Stomach (tissue), 9 donors: ENCODE measurements around the gene TREX2. TPM values are rescaled to one million over a fixed set of nuclear protein-coding genes. Genes with fewer than 3 reads are reported as not detected.

ENCODE experiments used
- DNase-seq, 2 donors: peaks; one replicate each; pipeline versions ENCODE4 v3.0.0 to v3.0.0-alpha.2; 2013 to 2019
- H3K27ac ChIP-seq, 5 donors: fragments of 200-600 bp in 4 of 5; sonication (generic) in 4 of 5; one replicate each; pipeline ENCODE4 v1.5.1; 2013 to 2019; ENCODE audit warnings: mild to moderate bottlenecking in 1 of 5, moderate library complexity in 1 of 5
- H3K27me3 ChIP-seq, 3 donors: fragments of 200-600 bp; sonication (generic); one replicate each; pipeline ENCODE4 v1.5.1; 2017 to 2019; ENCODE audit warnings: mixed run types in 1 of 3
- H3K36me3 ChIP-seq, 4 donors: fragments of 200-600 bp; sonication (generic); 1 replicate in 3 of 4; 2 replicates in 1 of 4; pipeline ENCODE4 v1.5.1; 2016 to 2019
- H3K4me1 ChIP-seq, 4 donors: fragments of 200-600 bp; sonication (generic); one replicate each; pipeline ENCODE4 v1.5.1; 2016 to 2019
- H3K4me3 ChIP-seq, 4 donors: fragments of 200-600 bp; sonication (generic) in 3 of 4; one replicate each; pipeline ENCODE4 v1.5.1; 2016 to 2019; ENCODE audit warnings: mild to moderate bottlenecking in 1 of 4
- H3K9me3 ChIP-seq, 4 donors: fragments of 200-600 bp; sonication (generic); one replicate each; pipeline ENCODE4 v1.5.1; 2016 to 2019
- EP300 ChIP-seq: sonication (generic); formaldehyde crosslinking; IDR thresholded peaks from one replicate; pipeline ENCODE4 v1.6.1; 2017; ENCODE audit warnings: antibody characterized with exemption
- POLR2A ChIP-seq, 4 donors: fragments of 450-650 bp; IDR thresholded peaks; one replicate each; pipeline ENCODE4 v1.6.1; 2016; ENCODE audit warnings: antibody characterized with exemption in 4 of 4, control low read depth in 2 of 4, mild to moderate bottlenecking in 1 of 4, moderate library complexity in 1 of 4
- POLR2AphosphoS5 ChIP-seq, 3 donors: sonication (generic); formaldehyde crosslinking; IDR thresholded peaks; one replicate each; pipeline ENCODE4 v1.6.1; 2016; ENCODE audit warnings: antibody characterized with exemption in 3 of 3
- WGBS, 5 donors: extraction: QIAGEN DNeasy Blood & Tissue Kit in 3 of 5; methylation state at CpG; one replicate each; pipeline versions ENCODE4 v1.1.5 to v1.1.7; 2013 to 2018; 5-methylcytosine and 5-hydroxymethylcytosine counted together
- intact Hi-C: fragments of 100-400 bp; cut with DNase I; formaldehyde crosslinking; loops from one replicate; pipeline ENCODE4 v1.15.1; 2023; ENCODE audit warnings: low total_unique reads
- polyA plus RNA-seq, 3 donors: library from polyadenylated mRNA; stranded (reverse); fragments of 200-250 nt; gene quantifications; one replicate each; pipeline ENCODE4 v1.2.3, GENCODE V29; 2013
- total RNA-seq, 5 donors: library from RNA; depleted of rRNA; stranded (reverse); fragments of >200 nt; gene quantifications; one replicate each; pipeline versions ENCODE4 v1.1.0 to v1.2.3, GENCODE V29; 2014 to 2016
- TF ChIP-seq, protein P1 (sequence below), 7 experiments: fragments of 450-650 bp in 4 of 7; fragments of 200-600 bp in 3 of 7; sonication (generic) in 3 of 7; IDR thresholded peaks; one replicate each; pipeline ENCODE4 v1.5.1; 2016 to 2019; ENCODE audit warnings: antibody characterized with exemption in 7 of 7, control low read depth in 2 of 7, mild to moderate bottlenecking in 1 of 7
- donor health status: healthy with polysubstance abuse.
- donor health status: Bipolar disorder and iron deficiency.
- donor health status: healthy.

The TREX2 gene
- total and polyA plus RNA-seq, 8 donors = 0.62 to 13.3 (median 2.2) TPM; not detected in 3

DNA sequence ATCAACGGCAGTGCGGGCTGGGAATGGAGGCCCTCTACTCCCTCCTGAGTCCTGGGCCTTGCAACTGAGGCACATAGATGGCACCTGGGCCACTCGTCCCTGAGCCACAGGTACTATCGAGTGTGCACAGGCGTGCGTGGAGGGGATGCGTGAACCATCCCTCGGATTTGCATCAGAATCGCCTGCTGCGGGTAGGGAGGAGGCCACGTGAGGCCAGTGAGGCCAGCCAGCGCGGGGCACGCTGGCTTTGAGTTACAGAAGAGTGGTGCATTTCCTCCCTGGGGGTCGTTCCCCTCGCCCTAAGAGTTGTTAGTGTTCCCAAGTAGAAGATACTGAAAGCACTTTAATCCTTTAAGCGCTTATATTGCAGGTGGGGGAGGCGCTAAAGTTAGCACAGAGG lies 24.0 kb downstream of the TREX2 start:
- no peak overlapping the region for H3K27ac ChIP-seq
- TF ChIP-seq, protein P1, sequence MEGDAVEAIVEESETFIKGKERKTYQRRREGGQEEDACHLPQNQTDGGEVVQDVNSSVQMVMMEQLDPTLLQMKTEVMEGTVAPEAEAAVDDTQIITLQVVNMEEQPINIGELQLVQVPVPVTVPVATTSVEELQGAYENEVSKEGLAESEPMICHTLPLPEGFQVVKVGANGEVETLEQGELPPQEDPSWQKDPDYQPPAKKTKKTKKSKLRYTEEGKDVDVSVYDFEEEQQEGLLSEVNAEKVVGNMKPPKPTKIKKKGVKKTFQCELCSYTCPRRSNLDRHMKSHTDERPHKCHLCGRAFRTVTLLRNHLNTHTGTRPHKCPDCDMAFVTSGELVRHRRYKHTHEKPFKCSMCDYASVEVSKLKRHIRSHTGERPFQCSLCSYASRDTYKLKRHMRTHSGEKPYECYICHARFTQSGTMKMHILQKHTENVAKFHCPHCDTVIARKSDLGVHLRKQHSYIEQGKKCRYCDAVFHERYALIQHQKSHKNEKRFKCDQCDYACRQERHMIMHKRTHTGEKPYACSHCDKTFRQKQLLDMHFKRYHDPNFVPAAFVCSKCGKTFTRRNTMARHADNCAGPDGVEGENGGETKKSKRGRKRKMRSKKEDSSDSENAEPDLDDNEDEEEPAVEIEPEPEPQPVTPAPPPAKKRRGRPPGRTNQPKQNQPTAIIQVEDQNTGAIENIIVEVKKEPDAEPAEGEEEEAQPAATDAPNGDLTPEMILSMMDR (IDR thresholded peaks at IDR 0.05) = no peak
- TF ChIP-seq POLR2A (IDR thresholded peaks at IDR 0.05) (no peak), EP300 (no peak), POLR2AphosphoS5 (IDR thresholded peaks at IDR 0.05) (no peak)
- 90 to 93% (median 92%) methylated on average over 5 to 18 of the region's 18 CpGs for WGBS, 5 donors
- H3K27me3 ChIP-seq = peaks cover 0 to 3% (median 0%) of the 10 kb centered on the region in 3 donors
- H3K36me3 ChIP-seq = peaks cover 0 to 11% (median 4%) of the 10 kb centered on the region in 4 donors
- H3K9me3 ChIP-seq = no peaks in the 10 kb centered on the region
- DNase-seq = no peak
- no peaks in the 10 kb centered on the region for H3K4me1 ChIP-seq
- no peak overlapping the region for H3K4me3 ChIP-seq
- intact Hi-C loops = no loop called here

DNA sequence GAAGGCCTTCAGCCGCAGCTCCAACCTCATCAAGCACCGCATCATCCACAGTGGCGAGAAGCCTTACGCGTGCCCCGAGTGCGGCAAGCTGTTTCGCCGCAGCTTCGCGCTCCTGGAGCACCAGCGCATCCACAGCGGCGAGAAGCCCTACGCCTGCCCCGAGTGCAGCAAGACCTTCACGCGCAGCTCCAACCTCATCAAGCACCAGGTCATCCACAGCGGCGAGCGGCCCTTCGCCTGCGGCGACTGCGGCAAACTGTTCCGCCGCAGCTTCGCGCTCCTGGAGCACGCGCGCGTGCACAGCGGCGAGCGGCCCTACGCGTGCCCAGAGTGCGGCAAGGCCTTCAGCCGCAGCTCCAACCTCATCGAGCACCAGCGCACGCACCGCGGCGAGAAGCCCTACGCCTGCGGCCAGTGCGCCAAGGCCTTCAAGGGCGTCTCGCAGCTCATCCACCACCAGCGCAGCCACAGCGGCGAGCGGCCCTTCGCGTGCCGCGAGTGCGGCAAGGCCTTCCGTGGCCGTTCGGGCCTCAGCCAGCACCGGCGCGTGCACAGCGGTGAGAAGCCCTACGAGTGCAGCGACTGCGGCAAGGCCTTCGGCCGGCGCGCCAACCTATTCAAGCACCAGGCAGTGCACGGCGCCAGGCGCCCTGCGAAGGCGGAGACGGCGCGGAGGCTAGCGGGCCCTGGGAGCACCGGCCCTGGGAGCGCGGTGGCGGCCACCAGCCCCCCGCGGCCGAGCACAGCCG lies 24.8 kb downstream of the TREX2 start:
- intact Hi-C loops = no loop called here
- WGBS, 5 donors = 89 to 95% (median 93%) methylated on average over 35 to 88 of the region's 91 CpGs

DNA sequence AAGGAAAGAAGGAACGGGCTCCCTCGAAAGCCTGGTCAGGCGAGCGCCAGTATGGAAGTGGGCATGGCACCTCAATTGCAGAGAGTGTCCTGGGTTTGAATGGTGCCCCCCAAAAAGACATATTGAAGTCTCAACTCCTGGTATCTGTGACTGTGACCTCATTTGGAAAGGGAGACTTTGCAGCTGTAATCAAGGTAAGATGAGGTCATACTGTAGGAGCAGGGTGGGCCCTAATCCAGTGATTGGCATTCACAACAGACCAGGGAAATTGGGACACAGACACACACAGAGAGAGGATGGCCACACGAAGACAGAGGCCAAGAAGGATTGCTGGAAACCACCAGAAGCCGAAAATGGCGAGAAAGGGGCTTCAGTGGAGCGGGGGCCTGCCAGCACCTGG lies 28.2 kb downstream of the TREX2 start:
- WGBS, 5 donors = 76 to 95% (median 88%) methylated on average over 8 of the region's 8 CpGs
- Histone ChIP-seq H3K27ac (no peak overlapping the region), H3K4me1 (peaks cover 0 to 8% (median 0%) of the 10 kb centered on the region in 4 donors), H3K27me3 (peaks cover 0 to 3% (median 0%) of the 10 kb centered on the region in 3 donors), H3K36me3 (peaks cover 0 to 11% (median 4%) of the 10 kb centered on the region in 4 donors), H3K9me3 (no peaks in the 10 kb centered on the region), H3K4me3 (no peak overlapping the region)
- no peak for DNase-seq
- intact Hi-C loops = no loop called here
- TF ChIP-seq POLR2AphosphoS5 (IDR thresholded peaks at IDR 0.05) = no peak

More for the DNA sequence above, 24.8 kb downstream of the TREX2 start:
- Histone ChIP-seq H3K4me1 (no peaks in the 10 kb centered on the region), H3K9me3 (no peaks in the 10 kb centered on the region), H3K36me3 (peaks cover 0 to 11% (median 4%) of the 10 kb centered on the region in 4 donors), H3K27me3 (no peaks in the 10 kb centered on the region), H3K4me3 (no peak overlapping the region), H3K27ac (no peak overlapping the region)
- TF ChIP-seq, protein P1 (IDR thresholded peaks at IDR 0.05) = no peak
- TF ChIP-seq POLR2AphosphoS5 (IDR thresholded peaks at IDR 0.05) (no peak), POLR2A (IDR thresholded peaks at IDR 0.05) (no peak), EP300 (no peak)
- DNase-seq = no peak

DNA sequence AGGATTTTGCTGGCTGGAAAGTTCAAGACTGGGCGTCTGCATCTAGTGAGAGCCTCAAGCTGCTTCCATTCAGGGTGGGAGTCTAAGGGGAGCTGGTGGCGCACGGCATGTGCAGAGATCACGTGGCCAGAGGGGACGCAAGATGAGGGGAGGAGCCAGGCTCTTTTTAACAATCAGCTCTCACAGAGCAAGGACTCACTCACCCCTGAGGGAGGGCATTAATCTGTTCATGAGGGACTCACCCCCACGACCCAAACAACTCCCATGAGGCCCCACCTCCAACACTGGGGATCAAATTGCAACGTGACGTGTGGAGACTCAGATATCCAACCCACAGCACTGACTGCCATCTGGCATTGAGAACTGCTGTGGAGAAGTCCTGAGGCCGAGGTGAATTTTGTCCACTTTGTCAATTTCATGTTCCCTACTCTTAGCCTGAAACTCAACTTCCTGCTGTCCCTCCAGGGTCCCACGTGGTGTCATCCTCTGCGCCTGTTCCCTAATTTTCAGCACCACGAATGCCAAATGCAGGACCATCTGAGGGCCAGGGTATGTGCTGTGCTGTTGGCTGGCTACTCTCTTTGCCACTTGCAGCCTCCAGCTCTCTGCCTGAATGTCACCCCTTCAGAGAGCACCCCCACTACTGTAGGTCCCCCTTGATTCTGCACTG lies 28.9 kb downstream of the TREX2 start:
- peaks cover 0 to 6% (median 0%) of the 10 kb centered on the region in 3 donors for H3K27me3 ChIP-seq
- TF ChIP-seq POLR2A (IDR thresholded peaks at IDR 0.05) (no peak), POLR2AphosphoS5 (IDR thresholded peaks at IDR 0.05) (no peak), EP300 (no peak)
- TF ChIP-seq, protein P1 (IDR thresholded peaks at IDR 0.05) = no peak
- peaks cover 0 to 16% (median 4%) of the 10 kb centered on the region in 4 donors for H3K4me1 ChIP-seq
- WGBS, 5 donors = 43 to 64% (median 58%) methylated on average over 10 to 12 of the region's 12 CpGs
- no peaks in the 10 kb centered on the region for H3K9me3 ChIP-seq
- peaks cover 0 to 11% (median 4%) of the 10 kb centered on the region in 4 donors for H3K36me3 ChIP-seq
- no peak for DNase-seq
- no peak overlapping the region for H3K4me3 ChIP-seq
- intact Hi-C loops = no loop called here
- H3K27ac ChIP-seq = no peak overlapping the region
